Thyroid gland (tissue), 4 donors: Measurements from ENCODE around the gene NR2F1-AS1.

Source experiments
- POLR2A ChIP-seq, 2 donors: fragments of 450-650 bp; IDR thresholded peaks; one replicate each; pipeline ENCODE4 v1.6.1; 2017; ENCODE audit warnings: antibody characterized with exemption in 2 of 2, mild to moderate bottlenecking in 2 of 2, moderate library complexity in 1 of 2
- TF ChIP-seq, protein P1 (sequence below), 6 experiments: fragments of 200-600 bp in 3 of 6; fragments of 450-650 bp in 3 of 6; sonication (generic) in 3 of 6; IDR thresholded peaks; one replicate each; pipeline ENCODE4 v1.5.1; 2016 to 2019; ENCODE audit warnings: antibody characterized with exemption in 6 of 6, mild to moderate bottlenecking in 2 of 6, inconsistent platforms in 1 of 6, moderate library complexity in 1 of 6

GRCh38 chr5:93461756-93462155 lies 119.3 kb downstream of the NR2F1-AS1 start:
- TF ChIP-seq, protein P1, sequence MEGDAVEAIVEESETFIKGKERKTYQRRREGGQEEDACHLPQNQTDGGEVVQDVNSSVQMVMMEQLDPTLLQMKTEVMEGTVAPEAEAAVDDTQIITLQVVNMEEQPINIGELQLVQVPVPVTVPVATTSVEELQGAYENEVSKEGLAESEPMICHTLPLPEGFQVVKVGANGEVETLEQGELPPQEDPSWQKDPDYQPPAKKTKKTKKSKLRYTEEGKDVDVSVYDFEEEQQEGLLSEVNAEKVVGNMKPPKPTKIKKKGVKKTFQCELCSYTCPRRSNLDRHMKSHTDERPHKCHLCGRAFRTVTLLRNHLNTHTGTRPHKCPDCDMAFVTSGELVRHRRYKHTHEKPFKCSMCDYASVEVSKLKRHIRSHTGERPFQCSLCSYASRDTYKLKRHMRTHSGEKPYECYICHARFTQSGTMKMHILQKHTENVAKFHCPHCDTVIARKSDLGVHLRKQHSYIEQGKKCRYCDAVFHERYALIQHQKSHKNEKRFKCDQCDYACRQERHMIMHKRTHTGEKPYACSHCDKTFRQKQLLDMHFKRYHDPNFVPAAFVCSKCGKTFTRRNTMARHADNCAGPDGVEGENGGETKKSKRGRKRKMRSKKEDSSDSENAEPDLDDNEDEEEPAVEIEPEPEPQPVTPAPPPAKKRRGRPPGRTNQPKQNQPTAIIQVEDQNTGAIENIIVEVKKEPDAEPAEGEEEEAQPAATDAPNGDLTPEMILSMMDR (IDR thresholded peaks at IDR 0.05): no peak
- no peak for TF ChIP-seq POLR2A (IDR thresholded peaks at IDR 0.05)
